ENCODE measurements around the gene CTNNB1. TPM values are rescaled to one million over a fixed set of nuclear protein-coding genes. Genes with fewer than 3 reads are reported as not detected.

Gene CTNNB1
- total RNA-seq, 4 donors from 2014 or later: 290 to 527 (median 414) TPM

GRCh38 chr3:41162541-41162940 is 36.8 kb upstream of the CTNNB1 start:
- H3K36me3 ChIP-seq: no peaks in the 10 kb centered on the region
- no peaks in the 10 kb centered on the region for H3K27me3 ChIP-seq
- intact Hi-C loops (cut with DNase I; ENCODE audit: low total_unique reads) (no loop called here), in situ Hi-C loops (cut with MboI; ENCODE audit: low pct_ligation_motif_present in 1 of 4, low pct_unique_long_range_greater_than_20kb in 1 of 4, low sequenced_read_pairs in 3 of 4) (no loop called here)
- no peaks in the 10 kb centered on the region for H3K9me3 ChIP-seq
- DNase-seq: no peak
- 84 to 96% methylated on average over 3 of the region's 3 CpGs for WGBS, 2 donors (ENCODE audit: low coverage in 1 of 2)
- TF ChIP-seq EP300 (IDR thresholded peaks at IDR 0.05; ENCODE audit: low read depth) (no peak), POLR2A (IDR thresholded peaks at IDR 0.05) (no peak), CTCF (IDR thresholded peaks at IDR 0.05) (no peak), POLR2AphosphoS5 (IDR thresholded peaks at IDR 0.05) (no peak)
- H3K27ac ChIP-seq: no peak overlapping the region
- no peak overlapping the region for H3K4me3 ChIP-seq
- H3K4me1 ChIP-seq: peaks cover 0 to 27% (median 18%) of the 10 kb centered on the region in 4 donors

GRCh38 chr3:41163006-41163405 is 36.3 kb upstream of the CTNNB1 start:
- intact Hi-C loops (cut with DNase I; ENCODE audit: low total_unique reads): no loop called here
- WGBS, 2 donors (ENCODE audit: low coverage in 1 of 2): 64 to 71% methylated on average over 1 of the region's 1 CpG
- no peak for DNase-seq
- peaks cover 0 to 25% (median 18%) of the 10 kb centered on the region in 4 donors for H3K4me1 ChIP-seq
- in situ Hi-C loops (cut with MboI; ENCODE audit: low pct_ligation_motif_present in 1 of 4, low pct_unique_long_range_greater_than_20kb in 1 of 4, low sequenced_read_pairs in 3 of 4): no loop called here
- no peaks in the 10 kb centered on the region for H3K36me3 ChIP-seq
- H3K27ac ChIP-seq: peak overlapping the region in 2 of 4 donors; percentile 14 to 34
- no peak for TF ChIP-seq POLR2A (IDR thresholded peaks at IDR 0.05)
- TF ChIP-seq CTCF (IDR thresholded peaks at IDR 0.05): no peak
- TF ChIP-seq EP300 (IDR thresholded peaks at IDR 0.05; ENCODE audit: low read depth): no peak
- TF ChIP-seq POLR2AphosphoS5 (IDR thresholded peaks at IDR 0.05): no peak
- no peaks in the 10 kb centered on the region for H3K27me3 ChIP-seq
- no peak overlapping the region for H3K4me3 ChIP-seq
- no peaks in the 10 kb centered on the region for H3K9me3 ChIP-seq

GRCh38 chr3:41163421-41163820 is 35.9 kb upstream of the CTNNB1 start:
- intact Hi-C loops (cut with DNase I; ENCODE audit: low total_unique reads) (no loop called here), in situ Hi-C loops (cut with MboI; ENCODE audit: low pct_ligation_motif_present in 1 of 4, low pct_unique_long_range_greater_than_20kb in 1 of 4, low sequenced_read_pairs in 3 of 4) (no loop called here)
- H3K4me3 ChIP-seq: no peak overlapping the region

DNA sequence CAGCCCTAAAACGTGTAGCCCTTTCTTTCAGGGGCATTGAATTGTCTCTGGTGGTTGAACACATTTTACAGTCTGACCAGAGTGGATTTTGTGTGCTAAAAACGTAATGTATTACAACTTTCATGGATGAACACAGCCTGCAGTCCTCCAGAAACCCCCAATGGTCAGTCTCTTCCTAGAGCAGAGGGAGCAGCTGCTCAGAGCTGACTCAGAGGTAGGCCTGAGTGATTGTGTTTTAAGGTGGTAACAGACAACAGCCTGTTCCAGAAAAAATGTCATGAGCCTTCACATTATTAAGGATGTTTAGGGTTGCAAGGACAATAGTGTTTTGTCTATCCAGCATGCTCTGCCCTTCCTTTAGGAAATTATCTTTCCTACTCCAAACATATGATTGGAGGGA is 34.5 kb upstream of the CTNNB1 start:
- peaks cover 0 to 14% (median 7%) of the 10 kb centered on the region in 4 donors for H3K4me1 ChIP-seq
- in situ Hi-C loops (cut with MboI; ENCODE audit: low pct_ligation_motif_present in 1 of 4, low pct_unique_long_range_greater_than_20kb in 1 of 4, low sequenced_read_pairs in 3 of 4): no loop called here
- no peak overlapping the region for H3K4me3 ChIP-seq
- no peak for DNase-seq
- WGBS, 2 donors (ENCODE audit: low coverage in 1 of 2): 0 to 74% methylated on average over 1 to 2 of the region's 2 CpGs
- H3K27me3 ChIP-seq: no peaks in the 10 kb centered on the region
- intact Hi-C loops (cut with DNase I; ENCODE audit: low total_unique reads): no loop called here
- no peak overlapping the region for H3K27ac ChIP-seq
- no peaks in the 10 kb centered on the region for H3K36me3 ChIP-seq
- TF ChIP-seq CTCF (IDR thresholded peaks at IDR 0.05) (no peak), POLR2AphosphoS5 (IDR thresholded peaks at IDR 0.05) (no peak), POLR2A (IDR thresholded peaks at IDR 0.05) (no peak), EP300 (IDR thresholded peaks at IDR 0.05; ENCODE audit: low read depth) (no peak)
- H3K9me3 ChIP-seq: no peaks in the 10 kb centered on the region

More at GRCh38 chr3:41163421-41163820, 35.9 kb upstream of the CTNNB1 start:
- no peaks in the 10 kb centered on the region for H3K27me3 ChIP-seq
- DNase-seq: no peak
- TF ChIP-seq POLR2A (IDR thresholded peaks at IDR 0.05) (no peak), POLR2AphosphoS5 (IDR thresholded peaks at IDR 0.05) (peak; percentile 13 to 73 (median 33))
- peaks cover 0 to 21% (median 18%) of the 10 kb centered on the region in 4 donors for H3K4me1 ChIP-seq
- H3K27ac ChIP-seq: peak overlapping the region in 2 of 4 donors; percentile 15 to 34
- no peaks in the 10 kb centered on the region for H3K9me3 ChIP-seq
- no peaks in the 10 kb centered on the region for H3K36me3 ChIP-seq
- 53 to 68% methylated on average over 3 of the region's 3 CpGs for WGBS, 2 donors (ENCODE audit: low coverage in 1 of 2)

Data from transverse colon (tissue), 4 donors.